ENCODE results near the gene GCKR. TPM values are rescaled to one million over a fixed set of nuclear protein-coding genes. Genes with fewer than 3 reads are reported as not detected.
"Not testable (repeated sequence)": the region's sequence is repeated elsewhere in the genome, so short reads cannot be mapped to it uniquely, and the experiment has no call there.

GCKR gene
- total RNA-seq, 1 donor from 2014 or later = 0.58 TPM

DNA sequence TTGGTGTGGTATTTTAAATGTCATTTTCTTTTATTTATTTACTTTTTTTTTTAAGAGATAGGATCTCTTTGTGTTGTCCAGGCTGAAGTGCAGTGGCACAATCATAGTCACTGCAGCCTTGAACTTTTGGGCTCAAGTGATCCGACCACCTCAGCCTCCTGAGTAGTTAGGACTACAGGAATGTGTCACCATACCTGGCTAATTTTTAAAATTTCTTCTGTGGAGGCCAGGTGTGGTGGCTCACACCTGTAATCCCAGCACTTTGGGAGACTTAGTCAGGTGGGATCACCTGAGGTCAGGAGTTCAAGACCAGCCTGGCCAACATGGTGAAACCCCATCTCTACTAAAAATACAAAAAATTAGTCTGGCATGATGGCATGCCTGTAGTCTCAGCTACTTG lies 52.7 kb downstream of the GCKR start:
- TF ChIP-seq, protein P1, sequence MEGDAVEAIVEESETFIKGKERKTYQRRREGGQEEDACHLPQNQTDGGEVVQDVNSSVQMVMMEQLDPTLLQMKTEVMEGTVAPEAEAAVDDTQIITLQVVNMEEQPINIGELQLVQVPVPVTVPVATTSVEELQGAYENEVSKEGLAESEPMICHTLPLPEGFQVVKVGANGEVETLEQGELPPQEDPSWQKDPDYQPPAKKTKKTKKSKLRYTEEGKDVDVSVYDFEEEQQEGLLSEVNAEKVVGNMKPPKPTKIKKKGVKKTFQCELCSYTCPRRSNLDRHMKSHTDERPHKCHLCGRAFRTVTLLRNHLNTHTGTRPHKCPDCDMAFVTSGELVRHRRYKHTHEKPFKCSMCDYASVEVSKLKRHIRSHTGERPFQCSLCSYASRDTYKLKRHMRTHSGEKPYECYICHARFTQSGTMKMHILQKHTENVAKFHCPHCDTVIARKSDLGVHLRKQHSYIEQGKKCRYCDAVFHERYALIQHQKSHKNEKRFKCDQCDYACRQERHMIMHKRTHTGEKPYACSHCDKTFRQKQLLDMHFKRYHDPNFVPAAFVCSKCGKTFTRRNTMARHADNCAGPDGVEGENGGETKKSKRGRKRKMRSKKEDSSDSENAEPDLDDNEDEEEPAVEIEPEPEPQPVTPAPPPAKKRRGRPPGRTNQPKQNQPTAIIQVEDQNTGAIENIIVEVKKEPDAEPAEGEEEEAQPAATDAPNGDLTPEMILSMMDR (conservative IDR thresholded peaks at IDR 0.05; ENCODE audit: low read depth, low read length) = no peak
- DNase-seq (ENCODE audit: low read depth) = no peak
- no peak overlapping the region for H3K4me3 ChIP-seq (ENCODE audit: low read depth, low read length)

DNA sequence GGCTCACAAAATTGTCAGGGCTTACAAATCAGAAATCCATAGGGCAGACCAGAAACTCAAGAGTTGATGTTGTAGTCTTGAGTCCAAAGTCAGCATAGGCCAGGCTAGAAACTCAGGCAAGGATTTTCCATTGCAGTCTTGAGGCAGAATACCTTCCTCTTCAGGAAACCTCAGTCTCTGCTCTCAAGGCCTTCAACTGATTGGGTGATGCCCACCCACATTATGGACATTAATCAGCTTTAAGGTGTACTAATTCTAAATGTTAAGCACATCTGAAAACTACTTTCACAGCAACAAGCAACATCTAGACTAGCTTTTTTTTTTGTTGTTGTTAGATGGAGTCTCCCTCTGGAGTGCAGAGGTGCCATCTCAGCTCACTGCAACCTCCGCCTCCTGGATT lies 54.9 kb downstream of the GCKR start:
- no peak overlapping the region for H3K4me3 ChIP-seq (ENCODE audit: low read depth, low read length)
- TF ChIP-seq, protein P1 (conservative IDR thresholded peaks at IDR 0.05; ENCODE audit: low read depth, low read length) = no peak
- no peak for DNase-seq (ENCODE audit: low read depth)

DNA sequence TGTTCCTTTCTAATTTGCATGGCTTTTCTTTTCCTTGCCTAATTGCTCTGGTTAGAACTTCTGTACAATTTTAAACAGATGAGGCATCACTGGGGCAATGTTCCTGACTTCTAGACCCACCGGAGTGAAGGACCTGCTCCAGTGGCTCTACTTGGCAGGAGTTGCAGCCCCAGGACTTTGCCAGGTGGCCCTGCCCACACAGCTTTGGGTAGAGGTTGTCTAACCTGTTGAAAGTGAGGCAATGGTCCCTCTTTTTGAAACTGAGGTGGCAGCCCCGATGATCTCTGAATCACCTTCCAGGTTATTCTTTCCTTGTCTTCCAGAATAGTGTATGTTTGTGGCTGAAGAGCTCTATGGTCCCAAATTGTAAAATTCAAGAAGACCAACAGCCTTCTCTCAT lies 56.3 kb downstream of the GCKR start:
- no peak for DNase-seq (ENCODE audit: low read depth)
- H3K4me3 ChIP-seq (ENCODE audit: low read depth, low read length) = no peak overlapping the region
- TF ChIP-seq, protein P1 (conservative IDR thresholded peaks at IDR 0.05; ENCODE audit: low read depth, low read length) = no peak

DNA sequence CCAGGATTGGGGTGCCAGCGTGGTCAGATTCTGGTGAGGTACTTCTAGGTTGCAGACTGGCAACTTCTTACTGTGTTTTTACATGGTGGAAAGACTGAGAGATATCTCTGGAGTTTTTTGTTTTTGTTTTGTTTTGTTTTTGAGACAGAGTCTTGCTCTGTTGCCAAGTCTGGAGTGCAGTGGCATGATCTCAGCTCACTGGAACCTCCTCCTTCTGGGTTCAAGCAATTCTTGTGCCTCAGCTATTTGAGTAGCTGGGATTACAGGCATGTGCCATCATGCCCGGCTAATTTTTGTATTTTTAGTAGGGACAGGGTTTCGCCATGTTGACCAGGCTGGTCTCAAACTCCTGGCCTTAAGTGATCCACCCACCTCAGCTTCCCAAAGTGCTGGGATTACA lies 57.8 kb downstream of the GCKR start:
- not testable (repeated sequence) for DNase-seq (ENCODE audit: low read depth); H3K4me3 ChIP-seq (ENCODE audit: low read depth, low read length)

DNA sequence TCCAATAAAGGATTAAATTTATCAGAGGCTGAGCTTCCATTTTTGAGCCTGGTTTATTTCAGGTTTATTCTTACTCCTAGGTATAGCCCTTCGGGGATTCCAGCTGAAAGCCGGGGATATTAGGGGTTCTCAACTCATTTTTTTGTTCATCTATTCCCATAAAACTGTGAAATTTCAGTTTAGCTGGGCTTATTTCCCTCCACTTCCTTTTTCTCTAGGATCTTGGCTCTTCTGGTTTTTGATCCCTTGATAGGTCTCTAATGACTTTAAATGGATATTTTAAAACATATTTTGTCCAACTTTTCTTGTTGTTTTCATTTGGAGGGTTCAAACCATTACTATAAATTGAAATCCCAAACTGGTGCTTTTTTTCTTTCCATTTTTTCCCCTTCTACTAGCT lies 62.6 kb downstream of the GCKR start:
- no peak for DNase-seq (ENCODE audit: low read depth)
- no peak overlapping the region for H3K4me3 ChIP-seq (ENCODE audit: low read depth, low read length)
- TF ChIP-seq, protein P1 (conservative IDR thresholded peaks at IDR 0.05; ENCODE audit: low read depth, low read length) = no peak

DNA sequence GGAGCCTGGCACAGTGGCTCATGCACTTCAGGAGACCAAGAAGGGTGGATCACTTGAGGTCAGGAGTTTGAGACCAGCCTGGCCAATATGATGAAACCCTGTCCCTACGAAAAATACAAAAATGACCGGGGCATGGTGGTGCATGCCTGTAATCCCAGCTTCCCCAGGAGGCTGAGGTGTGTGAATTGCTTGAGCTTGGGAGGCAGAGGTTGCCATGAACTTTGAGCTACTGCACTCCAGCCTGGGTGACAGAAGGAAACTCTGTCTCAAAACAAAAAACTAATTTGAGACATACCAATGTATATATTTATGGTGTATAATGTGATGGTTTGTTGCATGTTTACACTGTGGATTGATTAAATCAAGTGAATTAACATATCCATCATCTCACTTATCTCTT lies 64.4 kb downstream of the GCKR start:
- no peak for DNase-seq (ENCODE audit: low read depth)
- TF ChIP-seq, protein P1 (conservative IDR thresholded peaks at IDR 0.05; ENCODE audit: low read depth, low read length) = no peak
- H3K4me3 ChIP-seq (ENCODE audit: low read depth, low read length) = no peak overlapping the region

DNA sequence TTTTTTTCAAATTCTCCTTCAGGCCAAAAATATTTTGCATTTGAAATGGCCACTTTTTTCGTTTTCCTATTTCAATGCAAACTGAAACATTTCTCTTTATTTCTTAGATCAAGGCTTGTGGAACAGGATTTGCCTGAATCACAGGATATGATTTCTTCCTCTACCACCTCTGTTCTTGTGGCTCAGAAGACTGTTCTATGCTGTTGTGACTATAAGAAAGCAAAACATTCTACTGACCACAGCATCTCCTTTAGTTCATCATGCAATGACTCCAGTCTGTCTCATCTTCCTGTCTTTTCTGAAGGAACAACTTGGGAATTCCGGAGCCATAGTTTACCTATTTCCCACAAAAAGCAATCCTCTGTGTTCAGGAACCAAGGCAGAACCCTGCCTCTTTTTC lies 70.0 kb downstream of the GCKR start:
- DNase-seq (ENCODE audit: low read depth) = peak; percentile 6
- TF ChIP-seq, protein P1 (conservative IDR thresholded peaks at IDR 0.05; ENCODE audit: low read depth, low read length) = no peak
- H3K4me3 ChIP-seq (ENCODE audit: low read depth, low read length) = no peak overlapping the region

DNA sequence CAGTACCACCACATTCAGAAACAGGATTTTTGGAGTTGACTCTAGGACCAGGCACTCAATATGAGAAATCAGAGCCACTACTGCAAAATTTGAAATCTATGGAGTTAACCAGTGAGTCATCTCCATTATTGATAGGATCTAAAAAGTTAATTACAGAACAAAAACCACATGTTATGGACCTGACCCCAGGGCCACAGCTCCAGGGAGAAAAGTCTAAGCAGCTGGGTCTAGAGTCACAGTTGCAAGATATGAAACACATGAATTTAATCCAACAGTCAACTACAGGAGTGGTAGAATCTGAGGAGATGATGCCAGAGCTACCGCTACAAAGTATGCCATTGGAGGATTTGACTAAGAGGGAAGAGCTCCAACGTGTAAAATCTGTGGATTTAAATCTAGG lies 72.8 kb downstream of the GCKR start:
- TF ChIP-seq, protein P1 (conservative IDR thresholded peaks at IDR 0.05; ENCODE audit: low read depth, low read length) = no peak
- no peak for DNase-seq (ENCODE audit: low read depth)
- no peak overlapping the region for H3K4me3 ChIP-seq (ENCODE audit: low read depth, low read length)

Data from epithelial cell of proximal tubule (primary cell).